H1 (cell line): ENCODE data around the gene RAI14. TPM values are rescaled to one million over a fixed set of nuclear protein-coding genes. Genes with fewer than 3 reads are reported as not detected.
A peak's percentile ranks its signal among the peaks of the same experiment; 100 is the strongest.

ENCODE experiments used
- ASH2L ChIP-seq: fragments of 200-600, 300-600 bp; sonication (generic); IDR thresholded peaks from one replicate; pipeline ENCODE4 v1.7.1; 2017; ENCODE audit warnings: low read length
- BACH1 ChIP-seq: IDR thresholded peaks from 2 replicates; pipeline ENCODE4 v1.6.1; 2012; ENCODE audit warnings: low read length, improper control_type of control experiment
- BRCA1 ChIP-seq: IDR thresholded peaks from 2 replicates; pipeline ENCODE4 v1.6.1; 2012; ENCODE audit warnings: low read depth, low read length, improper control_type of control experiment
- CBX8 ChIP-seq: fragments of 300-800, 300-1000 bp; sonication (generic); IDR thresholded peaks from 2 replicates; pipeline ENCODE4 v1.7.1; 2016; ENCODE audit warnings: low read depth, low read length, borderline replicate concordance
- CREB1 ChIP-seq: IDR thresholded peaks from 2 replicates; pipeline ENCODE4 v1.6.1; 2012; ENCODE audit warnings: inconsistent platforms
- HDAC2 ChIP-seq, 2 experiments: fragments of 300-600 bp in 1 of 2; sonication (generic) in 1 of 2; IDR thresholded peaks; 2 replicates each; pipeline ENCODE4 v1.6.1; 2011 to 2012; ENCODE audit warnings: low read depth in 2 of 2, low read length in 2 of 2, mild to moderate bottlenecking in 2 of 2, moderate library complexity in 2 of 2, borderline replicate concordance in 1 of 2, inconsistent platforms in 1 of 2
- KDM1A ChIP-seq: fragments of 200-600, 300-600 bp; sonication (generic); IDR thresholded peaks from 2 replicates; pipeline ENCODE4 v1.7.1; 2016; ENCODE audit warnings: mild to moderate bottlenecking, low read length, borderline replicate concordance
- POLR2A ChIP-seq, 2 experiments: IDR thresholded peaks; 1 replicate in 1 of 2; 2 replicates in 1 of 2; pipeline ENCODE4 v1.6.1; 2011; ENCODE audit warnings: low read depth in 2 of 2, low read length in 2 of 2, mild to moderate bottlenecking in 2 of 2; ENCODE audit errors: control extremely low read depth in 1 of 2
- SAP30 ChIP-seq: fragments of 300-600 bp; sonication (generic); IDR thresholded peaks from 2 replicates; pipeline ENCODE4 v1.7.1; 2012; ENCODE audit warnings: low read length, moderate library complexity, mild to moderate bottlenecking, inconsistent platforms; ENCODE audit not compliant: insufficient read depth, insufficient replicate concordance
- SIRT6 ChIP-seq: IDR thresholded peaks from one replicate; pipeline ENCODE4 v1.7.1; 2012; ENCODE audit warnings: low read length, inconsistent platforms
- SIX5 ChIP-seq: IDR thresholded peaks from 2 replicates; pipeline ENCODE4 v1.6.1; 2011; ENCODE audit warnings: mild to moderate bottlenecking, low read depth, low read length
- SP4 ChIP-seq: IDR thresholded peaks from 2 replicates; pipeline ENCODE4 v1.6.1; 2012; ENCODE audit warnings: low read length, inconsistent platforms
- TAF1 ChIP-seq: IDR thresholded peaks from 2 replicates; pipeline ENCODE4 v1.6.1; 2011; ENCODE audit warnings: mild to moderate bottlenecking, low read depth, low read length
- TAF7 ChIP-seq: optimal IDR thresholded peaks from 2 replicates; pipeline ENCODE3; 2011; ENCODE audit warnings: low read depth, mild to moderate bottlenecking, inconsistent platforms, low read length, moderate library complexity, borderline replicate concordance
- TBP ChIP-seq: IDR thresholded peaks from 2 replicates; pipeline ENCODE4 v1.6.1; 2011; ENCODE audit warnings: low read depth, low read length, improper control_type of control experiment
- TCF12 ChIP-seq: IDR thresholded peaks from 2 replicates; pipeline ENCODE4 v1.6.1; 2011; ENCODE audit warnings: low read depth, mild to moderate bottlenecking, low read length
- TEAD4 ChIP-seq: IDR thresholded peaks from 2 replicates; pipeline ENCODE4 v1.6.1; 2012; ENCODE audit warnings: low read depth, low read length, inconsistent platforms, mixed read lengths
- USF2 ChIP-seq: IDR thresholded peaks from 2 replicates; pipeline ENCODE4 v1.6.1; 2011; ENCODE audit warnings: low read length, improper control_type of control experiment
- polyA plus RNA-seq, 7 experiments: library from polyadenylated mRNA; depleted of rRNA in 3 of 7; stranded (reverse) in 5 of 7; unstranded in 2 of 7; fragments of >200 nt in 5 of 7; fragments of 200-250 nt in 2 of 7; gene quantifications; 1 replicate in 5 of 7; 2 replicates in 1 of 7; 4 replicates in 1 of 7; pipeline versions ENCODE4 v1.2.1 to v1.2.3, GENCODE V29; 2011 to 2013; ENCODE audit warnings: missing spikeins in 2 of 7, mixed read lengths in 2 of 7
- total RNA-seq: library from RNA; stranded (reverse); fragmentation: NEBNext Ultra II Directional; extraction: Animal tissue kit (Norgen Biotek cat#: 25700); gene quantifications from 2 replicates; pipeline ENCODE4 v1.2.1, GENCODE V29; 2021
- TF ChIP-seq, protein P1 (sequence below), 3 experiments: IDR thresholded peaks; 1 replicate in 2 of 3; 2 replicates in 1 of 3; pipeline versions ENCODE4 v1.5.1 to v1.6.1; 2011; ENCODE audit warnings: low read length in 3 of 3, mild to moderate bottlenecking in 3 of 3, inconsistent platforms in 2 of 3, low read depth in 1 of 3, moderate library complexity in 1 of 3; ENCODE audit not compliant: insufficient read depth in 1 of 3; ENCODE audit errors: control extremely low read depth in 1 of 3
- TF ChIP-seq, protein P2 (sequence below): IDR thresholded peaks from 2 replicates; pipeline ENCODE4 v1.6.1; 2011; ENCODE audit warnings: low read depth, mild to moderate bottlenecking, low read length; ENCODE audit not compliant: insufficient read depth

The RAI14 gene
- total and polyA plus RNA-seq, 2 of the 8 experiments (the other 6 are each of a cell fraction or from before 2014, with no cell fraction given) = 48.4 to 210 TPM

DNA sequence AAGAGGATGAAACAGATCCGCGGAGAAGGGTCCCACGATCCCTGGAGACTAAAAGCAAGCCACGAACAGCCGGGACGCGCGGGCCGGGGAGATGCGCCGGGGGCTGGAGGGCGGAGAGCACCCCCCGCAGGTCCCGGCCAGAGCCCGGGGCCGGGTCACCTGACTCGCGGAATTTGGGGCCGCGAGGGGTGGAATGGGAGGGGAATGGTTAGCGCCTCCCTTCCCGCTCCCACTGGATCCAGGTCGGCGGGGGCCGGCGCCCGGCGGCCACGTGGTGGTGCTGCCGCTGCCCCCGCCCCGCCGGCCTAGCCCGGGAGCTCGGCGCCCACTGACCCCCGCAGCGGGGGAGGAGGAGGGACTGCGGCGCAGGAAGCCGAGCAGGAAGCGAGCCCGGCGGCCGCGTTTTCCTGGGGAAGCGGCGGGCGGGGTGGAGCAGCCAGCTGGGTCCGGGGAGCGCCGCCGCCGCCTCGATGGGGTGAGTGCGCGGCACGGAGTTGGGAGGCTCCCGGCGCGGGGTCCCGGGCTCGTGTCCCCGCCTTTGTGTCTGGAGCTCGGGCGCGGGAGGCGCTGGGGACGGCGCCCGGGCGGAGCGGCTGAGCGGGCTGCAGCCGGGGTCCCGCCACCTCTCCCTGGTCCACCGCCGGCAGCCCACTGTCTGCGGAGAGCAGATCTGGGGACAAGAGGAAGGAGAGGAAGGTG lies at the start of gene RAI14 (continued):
- TF ChIP-seq TCF12 (peak; percentile 36; the same call in 1 of the 2 replicates), POLR2A (IDR thresholded peaks at IDR 0.05; ENCODE audit: control extremely low read depth in 1 of 2, low read depth in 2 of 2, low read length in 2 of 2) (peak in 1 of 2 experiments; percentile 38; a peak in 1 of 3 replicates), CREB1 (no peak), SIX5 (no peak), SP4 (no peak; the same call in 1 of the 2 replicates), BRCA1 (no peak), TBP (no peak; the same call in 1 of the 2 replicates), USF2 (peak; percentile 60), ASH2L (peak; percentile 95), SAP30 (no peak), SIRT6 (no peak), BACH1 (0 out of 2 replicates have a peak, but pooled peaks have one; percentile 15), TAF1 (peak; percentile 75), KDM1A (no peak), TEAD4 (peak; percentile 72; the same call in 1 of the 2 replicates), HDAC2 (IDR thresholded peaks at IDR 0.05; ENCODE audit: borderline replicate concordance in 1 of 2, low read depth in 2 of 2, low read length in 2 of 2) (peak in 1 of 2 experiments; percentile 49; a peak in 1 of 4 replicates), CBX8 (no peak), TAF7 (peak; percentile 76)
- TF ChIP-seq, protein P1, sequence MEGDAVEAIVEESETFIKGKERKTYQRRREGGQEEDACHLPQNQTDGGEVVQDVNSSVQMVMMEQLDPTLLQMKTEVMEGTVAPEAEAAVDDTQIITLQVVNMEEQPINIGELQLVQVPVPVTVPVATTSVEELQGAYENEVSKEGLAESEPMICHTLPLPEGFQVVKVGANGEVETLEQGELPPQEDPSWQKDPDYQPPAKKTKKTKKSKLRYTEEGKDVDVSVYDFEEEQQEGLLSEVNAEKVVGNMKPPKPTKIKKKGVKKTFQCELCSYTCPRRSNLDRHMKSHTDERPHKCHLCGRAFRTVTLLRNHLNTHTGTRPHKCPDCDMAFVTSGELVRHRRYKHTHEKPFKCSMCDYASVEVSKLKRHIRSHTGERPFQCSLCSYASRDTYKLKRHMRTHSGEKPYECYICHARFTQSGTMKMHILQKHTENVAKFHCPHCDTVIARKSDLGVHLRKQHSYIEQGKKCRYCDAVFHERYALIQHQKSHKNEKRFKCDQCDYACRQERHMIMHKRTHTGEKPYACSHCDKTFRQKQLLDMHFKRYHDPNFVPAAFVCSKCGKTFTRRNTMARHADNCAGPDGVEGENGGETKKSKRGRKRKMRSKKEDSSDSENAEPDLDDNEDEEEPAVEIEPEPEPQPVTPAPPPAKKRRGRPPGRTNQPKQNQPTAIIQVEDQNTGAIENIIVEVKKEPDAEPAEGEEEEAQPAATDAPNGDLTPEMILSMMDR (IDR thresholded peaks at IDR 0.05; ENCODE audit: control extremely low read depth in 1 of 3, insufficient read depth in 1 of 3, low read depth in 1 of 3, low read length in 3 of 3) = no peak
- TF ChIP-seq, protein P2, sequence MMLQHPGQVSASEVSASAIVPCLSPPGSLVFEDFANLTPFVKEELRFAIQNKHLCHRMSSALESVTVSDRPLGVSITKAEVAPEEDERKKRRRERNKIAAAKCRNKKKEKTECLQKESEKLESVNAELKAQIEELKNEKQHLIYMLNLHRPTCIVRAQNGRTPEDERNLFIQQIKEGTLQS = peak; percentile 20; the same call in 1 of the 2 replicates
